Measurements from ENCODE around the gene GTSE1. TPM values are rescaled to one million over a fixed set of nuclear protein-coding genes. Genes with fewer than 3 reads are reported as not detected.

Gene GTSE1
- total RNA-seq, 1 experiment from 2014 or later: 46.1 TPM

DNA sequence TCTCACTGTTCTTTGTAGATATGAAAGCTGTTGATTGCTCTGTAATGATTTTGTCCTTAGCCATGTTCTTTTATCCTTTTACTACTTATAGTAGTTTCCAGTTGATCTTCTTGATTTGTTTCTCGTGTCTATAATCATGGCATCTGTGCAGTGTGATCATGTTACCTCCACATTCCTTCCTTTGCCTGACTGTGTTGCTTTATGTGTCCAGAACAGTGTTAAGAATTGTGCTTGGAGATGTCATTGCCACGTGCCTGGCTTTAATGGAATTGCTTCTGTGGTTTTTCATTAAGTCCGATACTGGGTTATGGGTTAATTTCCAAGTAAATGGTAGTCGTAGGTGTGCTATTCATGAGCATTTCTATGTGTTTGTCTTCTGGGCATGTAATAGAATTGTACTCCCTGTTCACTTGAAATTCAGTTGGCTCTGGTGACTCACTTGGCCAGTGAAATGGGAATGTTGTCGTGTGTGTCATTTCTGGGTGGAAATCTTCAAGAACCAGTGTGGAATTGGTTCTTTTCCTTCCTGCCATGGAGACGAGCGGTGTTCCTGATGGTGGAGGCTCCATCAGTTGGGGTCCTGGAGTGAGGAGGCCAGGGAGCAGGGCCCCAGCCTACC, 6.8 kb downstream of the GTSE1 start (continued):
- TF ChIP-seq, protein P1, sequence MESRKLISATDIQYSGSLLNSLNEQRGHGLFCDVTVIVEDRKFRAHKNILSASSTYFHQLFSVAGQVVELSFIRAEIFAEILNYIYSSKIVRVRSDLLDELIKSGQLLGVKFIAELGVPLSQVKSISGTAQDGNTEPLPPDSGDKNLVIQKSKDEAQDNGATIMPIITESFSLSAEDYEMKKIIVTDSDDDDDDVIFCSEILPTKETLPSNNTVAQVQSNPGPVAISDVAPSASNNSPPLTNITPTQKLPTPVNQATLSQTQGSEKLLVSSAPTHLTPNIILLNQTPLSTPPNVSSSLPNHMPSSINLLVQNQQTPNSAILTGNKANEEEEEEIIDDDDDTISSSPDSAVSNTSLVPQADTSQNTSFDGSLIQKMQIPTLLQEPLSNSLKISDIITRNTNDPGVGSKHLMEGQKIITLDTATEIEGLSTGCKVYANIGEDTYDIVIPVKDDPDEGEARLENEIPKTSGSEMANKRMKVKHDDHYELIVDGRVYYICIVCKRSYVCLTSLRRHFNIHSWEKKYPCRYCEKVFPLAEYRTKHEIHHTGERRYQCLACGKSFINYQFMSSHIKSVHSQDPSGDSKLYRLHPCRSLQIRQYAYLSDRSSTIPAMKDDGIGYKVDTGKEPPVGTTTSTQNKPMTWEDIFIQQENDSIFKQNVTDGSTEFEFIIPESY (IDR thresholded peaks at IDR 0.05; ENCODE audit: extremely low read depth, insufficient replicate concordance, low read length): no peak
- no peak for TF ChIP-seq POLR2A (IDR thresholded peaks at IDR 0.05; ENCODE audit: borderline replicate concordance, extremely low read depth, insufficient read depth, insufficient read length)
- no peak for TF ChIP-seq ATF3 (IDR thresholded peaks at IDR 0.05)
- no peak for TF ChIP-seq EZH2phosphoT487 (IDR thresholded peaks at IDR 0.05; ENCODE audit: borderline replicate concordance)
- no peak for TF ChIP-seq SP1 (IDR thresholded peaks at IDR 0.05; ENCODE audit: low read depth)

- no peak overlapping the region for H3K4me2 ChIP-seq (ENCODE audit: low read length)
- intact Hi-C loops (cut with micrococcal nuclease): no loop called here
- ChIA-PET RAD21 (ENCODE audit: low non-redundant PET in 1 of 2, low total read pairs in 2 of 2, uncharacterized antibody in 2 of 2, unreplicated experiment in 2 of 2) (no interaction called here), POLR2A (no interaction called here), CTCF (no interaction called here)
- no peaks in the 10 kb centered on the region for H4K20me1 ChIP-seq (ENCODE audit: insufficient read depth)
- no peak overlapping the region for H2AFZ ChIP-seq (ENCODE audit: low read depth, low read length, poor library complexity, severe bottlenecking)
- no peak for TF ChIP-seq ELF1 (IDR thresholded peaks at IDR 0.05; ENCODE audit: borderline replicate concordance, low read depth)
- no peak for TF ChIP-seq ZNF274 (IDR thresholded peaks at IDR 0.05; ENCODE audit: low read depth, low read length)
- TF ChIP-seq EZH2 (IDR thresholded peaks at IDR 0.05): no peak
- TF ChIP-seq, protein P1 (IDR thresholded peaks at IDR 0.05; ENCODE audit: extremely low read depth, insufficient replicate concordance, low read length): no peak
- no peak for TF ChIP-seq RAD21 (IDR thresholded peaks at IDR 0.05; ENCODE audit: low read depth)
- no peak for TF ChIP-seq ZFX (IDR thresholded peaks at IDR 0.05)
- no peak for TF ChIP-seq YY1 (IDR thresholded peaks at IDR 0.05; ENCODE audit: extremely low read depth, insufficient replicate concordance, low read depth, low read length)
- no peak for TF ChIP-seq CBX3 (IDR thresholded peaks at IDR 0.05; ENCODE audit: low read depth)
- TF ChIP-seq SIN3A (IDR thresholded peaks at IDR 0.05; ENCODE audit: low read depth): no peak
- TF ChIP-seq TCF7L2 (IDR thresholded peaks at IDR 0.05; ENCODE audit: borderline replicate concordance, extremely low read depth, insufficient read depth, insufficient read length): no peak
- TF ChIP-seq CEBPB (IDR thresholded peaks at IDR 0.05; ENCODE audit: low read depth): no peak
- no peaks in the 10 kb centered on the region for H3K27me3 ChIP-seq (ENCODE audit: insufficient read depth, low read length)
- H3K4me1 ChIP-seq (ENCODE audit: control insufficient read depth in 1 of 2, insufficient read depth in 2 of 2, low read length in 2 of 2): no peaks in the 10 kb centered on the region
- no peaks in the 10 kb centered on the region for H3K9me2 ChIP-seq (ENCODE audit: insufficient read depth)
- no peak overlapping the region for H3K27ac ChIP-seq (ENCODE audit: low read depth, low read length)
- H3K4me3 ChIP-seq (replicated peaks in 1 of 2; ENCODE audit: low read depth in 1 of 2, low read length in 2 of 2): no peak overlapping the region
- no peak overlapping the region for H3K9ac ChIP-seq (ENCODE audit: low read length)
- no peaks in the 10 kb centered on the region for H3K9me3 ChIP-seq (ENCODE audit: control insufficient read depth in 1 of 2, insufficient read depth in 1 of 2, low read depth in 1 of 2, low read length in 2 of 2)
- peaks cover 70% of the 10 kb centered on the region for H3K79me2 ChIP-seq (ENCODE audit: insufficient read depth, low read length)
- DNase-seq (ENCODE audit: low read depth, low spot score) (no peak), ATAC-seq (no peak)
- peaks cover 20 to 37% of the 10 kb centered on the region in 2 experiments for H3K36me3 ChIP-seq (ENCODE audit: control insufficient read depth in 1 of 2, insufficient read depth in 2 of 2, low read length in 2 of 2)
- BruUV-seq (replicated peaks): TSS peak; percentile 37
These were observed 11.8 kb downstream of the GTSE1 start for GRCh38 chr22:46308283-46308988.
